ENCODE data around the gene RIPK3. TPM values are rescaled to one million over a fixed set of nuclear protein-coding genes. Genes with fewer than 3 reads are reported as not detected.
A peak's percentile ranks its signal among the peaks of the same experiment; 100 is the strongest.

RIPK3 gene
- polyA plus RNA-seq, 1 donor from 2014 or later = 14.8 TPM

- no peaks in the 10 kb centered on the region for H3K27me3 Mint-ChIP-seq
- H3K4me1 Mint-ChIP-seq = peaks cover 27 to 38% (median 35%) of the 10 kb centered on the region in 3 donors
- peak overlapping the region in 3 of 4 donors; percentile 7 to 81 (median 68) for H3K4me3 Mint-ChIP-seq
- H3K9me3 Mint-ChIP-seq = no peaks in the 10 kb centered on the region
- peak overlapping the region; percentile 87 to 95 (median 93) for H3K27ac Mint-ChIP-seq
- no peaks in the 10 kb centered on the region for H3K36me3 Mint-ChIP-seq
Observed at GRCh38 chr14:24297190-24297964, 42.4 kb downstream of the RIPK3 start.

- H3K27me3 Mint-ChIP-seq = no peaks in the 10 kb centered on the region
- peak overlapping the region in 3 of 4 donors; percentile 2 to 81 (median 68) for H3K4me3 Mint-ChIP-seq
- H3K27ac Mint-ChIP-seq = peak overlapping the region; percentile 87 to 95 (median 93)
- H3K36me3 Mint-ChIP-seq = no peaks in the 10 kb centered on the region
- H3K4me1 Mint-ChIP-seq = peaks cover 27 to 36% (median 35%) of the 10 kb centered on the region in 3 donors
- H3K9me3 Mint-ChIP-seq = no peaks in the 10 kb centered on the region
Observed at GRCh38 chr14:24296341-24297157, 43.2 kb downstream of the RIPK3 start.

- H3K36me3 Mint-ChIP-seq = no peaks in the 10 kb centered on the region
- H3K27me3 Mint-ChIP-seq = no peaks in the 10 kb centered on the region
- no peaks in the 10 kb centered on the region for H3K9me3 Mint-ChIP-seq
- H3K27ac Mint-ChIP-seq = no peak overlapping the region
- H3K4me3 Mint-ChIP-seq = no peak overlapping the region
- H3K4me1 Mint-ChIP-seq = peaks cover 12 to 18% (median 15%) of the 10 kb centered on the region in 3 donors
Observed at GRCh38 chr14:24293525-24293924, 46.3 kb downstream of the RIPK3 start.

- H3K36me3 Mint-ChIP-seq = no peaks in the 10 kb centered on the region
- no peaks in the 10 kb centered on the region for H3K27me3 Mint-ChIP-seq
- H3K4me3 Mint-ChIP-seq = peak overlapping the region in 1 of 4 donors; percentile 49
- no peak overlapping the region for H3K27ac Mint-ChIP-seq
- H3K4me1 Mint-ChIP-seq = peaks cover 7 to 12% (median 11%) of the 10 kb centered on the region in 3 donors
- no peaks in the 10 kb centered on the region for H3K9me3 Mint-ChIP-seq
Observed at GRCh38 chr14:24292118-24292807, 47.5 kb downstream of the RIPK3 start.

GRCh38 chr14:24291446-24292117 is 48.2 kb downstream of the RIPK3 start:
- H3K4me3 Mint-ChIP-seq = no peak overlapping the region
- no peaks in the 10 kb centered on the region for H3K36me3 Mint-ChIP-seq
- peak overlapping the region in 1 of 3 donors; percentile 14 for H3K27ac Mint-ChIP-seq
- no peaks in the 10 kb centered on the region for H3K9me3 Mint-ChIP-seq
- H3K27me3 Mint-ChIP-seq = no peaks in the 10 kb centered on the region
- H3K4me1 Mint-ChIP-seq = peaks cover under 1 to 5% (median 5%) of the 10 kb centered on the region in 3 donors

- H3K4me1 Mint-ChIP-seq = peaks cover 0 to 3% (median 2%) of the 10 kb centered on the region in 3 donors
- no peaks in the 10 kb centered on the region for H3K27me3 Mint-ChIP-seq
- no peak overlapping the region for H3K27ac Mint-ChIP-seq
- H3K9me3 Mint-ChIP-seq = no peaks in the 10 kb centered on the region
- H3K4me3 Mint-ChIP-seq = no peak overlapping the region
- no peaks in the 10 kb centered on the region for H3K36me3 Mint-ChIP-seq
Observed at GRCh38 chr14:24290746-24291145, 49.0 kb downstream of the RIPK3 start.

GRCh38 chr14:24289649-24290280 is 50.0 kb downstream of the RIPK3 start:
- Mint-ChIP-seq H3K9me3 (no peaks in the 10 kb centered on the region), H3K36me3 (no peaks in the 10 kb centered on the region), H3K4me3 (no peak overlapping the region), H3K27me3 (no peaks in the 10 kb centered on the region), H3K27ac (peak overlapping the region in 1 of 3 donors; percentile 33), H3K4me1 (peaks cover 0 to 3% (median 0%) of the 10 kb centered on the region in 3 donors)

- Mint-ChIP-seq H3K4me1 (peaks cover 0 to 3% (median 0%) of the 10 kb centered on the region in 3 donors), H3K27me3 (no peaks in the 10 kb centered on the region), H3K36me3 (no peaks in the 10 kb centered on the region), H3K4me3 (no peak overlapping the region), H3K27ac (no peak overlapping the region), H3K9me3 (no peaks in the 10 kb centered on the region)
Observed at GRCh38 chr14:24286996-24287395, 52.8 kb downstream of the RIPK3 start.

Other genes starting within 250 kb of the RIPK3 start
- 50.2 TPM for gene PCK2, start 245.7 kb downstream of the RIPK3 start, polyA plus RNA-seq
- 74.5 TPM for gene DCAF11, start 225.2 kb downstream of the RIPK3 start, polyA plus RNA-seq
- gene NRL, start 225.0 kb downstream of the RIPK3 start, polyA plus RNA-seq = 2.6 TPM
- gene FITM1, start 209.3 kb downstream of the RIPK3 start, polyA plus RNA-seq = 1.1 TPM
- gene PSME1, start 203.8 kb downstream of the RIPK3 start, polyA plus RNA-seq = 804 TPM
- gene EMC9, start 198.4 kb downstream of the RIPK3 start, polyA plus RNA-seq = 18.2 TPM
- gene PSME2, start 193.4 kb downstream of the RIPK3 start, polyA plus RNA-seq = 328 TPM
- 54.3 TPM for gene RNF31, start 192.5 kb downstream of the RIPK3 start, polyA plus RNA-seq
- 136 TPM for gene IRF9, start 178.7 kb downstream of the RIPK3 start, polyA plus RNA-seq
- gene REC8, start 167.9 kb downstream of the RIPK3 start, polyA plus RNA-seq = 12.5 TPM
- gene IPO4, start 151.2 kb downstream of the RIPK3 start, polyA plus RNA-seq = 15.8 TPM
- 25.1 TPM for gene TM9SF1, start 144.6 kb downstream of the RIPK3 start, polyA plus RNA-seq
- gene TSSK4, start 134.3 kb downstream of the RIPK3 start, polyA plus RNA-seq = 0.84 TPM
- gene CHMP4A, start 126.5 kb downstream of the RIPK3 start, polyA plus RNA-seq = 170 TPM
- gene MDP1, start 123.9 kb downstream of the RIPK3 start, polyA plus RNA-seq = 33.5 TPM
- gene NEDD8, start 107.6 kb downstream of the RIPK3 start, polyA plus RNA-seq = 273 TPM
- 64.1 TPM for gene GMPR2, start 107.1 kb downstream of the RIPK3 start, polyA plus RNA-seq
- gene TINF2, start 97.4 kb downstream of the RIPK3 start, polyA plus RNA-seq = 186 TPM
- not detected for gene TGM1, start 76.8 kb downstream of the RIPK3 start, polyA plus RNA-seq
- 37.9 TPM for gene RABGGTA, start 68.4 kb downstream of the RIPK3 start, polyA plus RNA-seq
- gene DHRS1, start 40.2 kb downstream of the RIPK3 start, polyA plus RNA-seq = 27.3 TPM
- gene NOP9, start 40.1 kb downstream of the RIPK3 start, polyA plus RNA-seq = 1.6 TPM
- gene CIDEB, start 32.0 kb downstream of the RIPK3 start, polyA plus RNA-seq = 19.2 TPM
- 0.97 TPM for gene LTB4R2, start 29.9 kb downstream of the RIPK3 start, polyA plus RNA-seq
- 2.5 TPM for gene LTB4R, start 28.5 kb downstream of the RIPK3 start, polyA plus RNA-seq
- 0.75 TPM for gene ADCY4, start 4.9 kb downstream of the RIPK3 start, polyA plus RNA-seq
- gene NFATC4, start 28.2 kb upstream of the RIPK3 start, polyA plus RNA-seq = 0.20 TPM
- not detected for gene NYNRIN, start 59.0 kb upstream of the RIPK3 start, polyA plus RNA-seq
- gene CBLN3, start 89.7 kb upstream of the RIPK3 start, polyA plus RNA-seq = 2.9 TPM
- gene KHNYN, start 90.0 kb upstream of the RIPK3 start, polyA plus RNA-seq = 26.5 TPM
- 94.0 TPM for gene SDR39U1, start 102.8 kb upstream of the RIPK3 start, polyA plus RNA-seq
- gene CMA1, start 168.3 kb upstream of the RIPK3 start, polyA plus RNA-seq = not detected
- not detected for gene CTSG, start 236.3 kb upstream of the RIPK3 start, polyA plus RNA-seq